T1000 (cell line): ENCODE data around the gene POLR1E.
"Not testable (repeated sequence)": the region's sequence is repeated elsewhere in the genome, so short reads cannot be mapped to it uniquely, and the experiment has no call there.

Experiments used
- DNase-seq: peaks from one replicate; lab custom pipeline; 2025; ENCODE audit warnings: mixed read lengths; lab: John Stamatoyannopoulos, UW

The POLR1E gene

GRCh38 chr9:37501957-37502596 lies 16.3 kb downstream of the POLR1E start:
- DNase-seq, result no peak

- no peak for DNase-seq
Measured at GRCh38 chr9:37503736-37504135, 18.0 kb downstream of the POLR1E start.

GRCh38 chr9:37504605-37505004 lies 18.9 kb downstream of the POLR1E start:
- DNase-seq, result no peak

- no peak for DNase-seq
Measured at GRCh38 chr9:37507566-37508134, 21.9 kb downstream of the POLR1E start.

- no peak for DNase-seq
Measured at GRCh38 chr9:37508135-37508833, 22.5 kb downstream of the POLR1E start.

- no peak for DNase-seq
Measured at GRCh38 chr9:37508834-37509206, 23.1 kb downstream of the POLR1E start.

- no peak for DNase-seq
Measured at GRCh38 chr9:37509536-37509935, 23.8 kb downstream of the POLR1E start.

- not testable (repeated sequence) for DNase-seq
Measured at GRCh38 chr9:37510053-37510452, 24.3 kb downstream of the POLR1E start.

- no peak for DNase-seq
Measured at GRCh38 chr9:37511016-37512010, 25.6 kb downstream of the POLR1E start.

- no peak for DNase-seq
Measured at GRCh38 chr9:37512437-37512836, 26.7 kb downstream of the POLR1E start.

GRCh38 chr9:37514415-37514814 lies 28.7 kb downstream of the POLR1E start:
- not testable (repeated sequence) for DNase-seq

- DNase-seq, result no peak
Measured at GRCh38 chr9:37514999-37515398, 29.3 kb downstream of the POLR1E start.

GRCh38 chr9:37515620-37516258 lies 30.0 kb downstream of the POLR1E start:
- DNase-seq, result no peak

- no peak for DNase-seq
Measured at GRCh38 chr9:37517923-37518322, 32.2 kb downstream of the POLR1E start.

- DNase-seq, result no peak
Measured at GRCh38 chr9:37520641-37521040, 34.9 kb downstream of the POLR1E start.

GRCh38 chr9:37521111-37521510 lies 35.4 kb downstream of the POLR1E start:
- DNase-seq, result no peak

- DNase-seq, result no peak
Measured at GRCh38 chr9:37522971-37523370, 37.2 kb downstream of the POLR1E start.

GRCh38 chr9:37523916-37524315 lies 38.2 kb downstream of the POLR1E start:
- DNase-seq, result no peak

- no peak for DNase-seq
Measured at GRCh38 chr9:37528652-37529471, 43.1 kb downstream of the POLR1E start.

GRCh38 chr9:37531699-37532098 lies 46.0 kb downstream of the POLR1E start:
- no peak for DNase-seq

GRCh38 chr9:37534412-37534811 lies 48.7 kb downstream of the POLR1E start:
- DNase-seq, result no peak
